ENCODE measurements around the gene ADAMTS3.

DNA sequence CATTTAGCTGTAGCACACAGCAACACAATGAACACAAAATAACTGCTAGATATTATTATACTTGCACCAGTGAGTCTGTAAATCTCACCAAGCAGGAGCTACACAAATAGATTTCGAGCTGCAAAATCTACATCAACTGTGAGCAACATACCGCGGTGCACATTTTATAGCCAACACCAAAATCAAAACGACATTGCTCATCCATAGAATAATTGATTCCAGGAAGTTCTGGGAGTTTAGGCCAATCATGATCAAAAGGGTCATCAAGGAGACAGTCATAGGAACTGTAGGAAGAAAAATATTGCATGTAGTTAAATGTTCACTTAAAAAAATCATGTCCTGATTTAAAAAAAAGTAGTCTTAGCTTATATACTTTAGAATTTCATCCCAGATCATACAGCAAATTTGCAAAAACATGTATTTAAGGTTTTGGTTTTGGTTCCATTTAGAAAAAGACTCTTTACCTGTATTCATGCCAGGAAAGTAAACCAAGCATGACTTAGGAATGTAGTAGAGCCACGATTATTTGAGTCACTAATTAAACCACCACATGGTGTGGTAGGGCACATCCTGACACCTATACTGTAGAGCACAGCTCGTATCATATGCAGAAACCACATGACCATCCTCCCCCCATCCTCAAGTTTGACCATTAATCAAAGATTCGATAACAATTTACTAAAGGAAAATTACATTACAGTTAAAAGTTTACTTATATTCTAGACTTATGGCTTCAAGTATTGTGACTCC, 250.4 kb downstream of the ADAMTS3 start:
- TF ChIP-seq, protein P1, sequence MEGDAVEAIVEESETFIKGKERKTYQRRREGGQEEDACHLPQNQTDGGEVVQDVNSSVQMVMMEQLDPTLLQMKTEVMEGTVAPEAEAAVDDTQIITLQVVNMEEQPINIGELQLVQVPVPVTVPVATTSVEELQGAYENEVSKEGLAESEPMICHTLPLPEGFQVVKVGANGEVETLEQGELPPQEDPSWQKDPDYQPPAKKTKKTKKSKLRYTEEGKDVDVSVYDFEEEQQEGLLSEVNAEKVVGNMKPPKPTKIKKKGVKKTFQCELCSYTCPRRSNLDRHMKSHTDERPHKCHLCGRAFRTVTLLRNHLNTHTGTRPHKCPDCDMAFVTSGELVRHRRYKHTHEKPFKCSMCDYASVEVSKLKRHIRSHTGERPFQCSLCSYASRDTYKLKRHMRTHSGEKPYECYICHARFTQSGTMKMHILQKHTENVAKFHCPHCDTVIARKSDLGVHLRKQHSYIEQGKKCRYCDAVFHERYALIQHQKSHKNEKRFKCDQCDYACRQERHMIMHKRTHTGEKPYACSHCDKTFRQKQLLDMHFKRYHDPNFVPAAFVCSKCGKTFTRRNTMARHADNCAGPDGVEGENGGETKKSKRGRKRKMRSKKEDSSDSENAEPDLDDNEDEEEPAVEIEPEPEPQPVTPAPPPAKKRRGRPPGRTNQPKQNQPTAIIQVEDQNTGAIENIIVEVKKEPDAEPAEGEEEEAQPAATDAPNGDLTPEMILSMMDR (conservative IDR thresholded peaks at IDR 0.05; ENCODE audit: low read length), result no peak
- no peak for TF ChIP-seq EZH2phosphoT487 (IDR thresholded peaks at IDR 0.05; ENCODE audit: borderline replicate concordance, low read depth, low read length)

All from OCI-LY7 (cell line).